Fibroblast of skin of abdomen (primary cell): ENCODE measurements around the gene NUMBL. TPM values are rescaled to one million over a fixed set of nuclear protein-coding genes. Genes with fewer than 3 reads are reported as not detected.
"Not testable (repeated sequence)": the region's sequence is repeated elsewhere in the genome, so short reads cannot be mapped to it uniquely, and the experiment has no call there.

Source experiments
- DNase-seq: peaks from one replicate; pipeline ENCODE4 v3.0.0-alpha.2; 2013
- polyA plus RNA-seq, 2 experiments: library from polyadenylated mRNA; unstranded; fragments of 120-200 nt; gene quantifications; one replicate each; pipeline ENCODE4 v1.2.1, GENCODE V29; 2013; ENCODE audit not compliant: insufficient read length in 2 of 2

Gene NUMBL
- polyA plus RNA-seq (2013, experiment 1 of 2; ENCODE audit: insufficient read length), result 44.8 TPM
- 46.9 TPM for polyA plus RNA-seq (2013, experiment 2 of 2; ENCODE audit: insufficient read length)

DNA sequence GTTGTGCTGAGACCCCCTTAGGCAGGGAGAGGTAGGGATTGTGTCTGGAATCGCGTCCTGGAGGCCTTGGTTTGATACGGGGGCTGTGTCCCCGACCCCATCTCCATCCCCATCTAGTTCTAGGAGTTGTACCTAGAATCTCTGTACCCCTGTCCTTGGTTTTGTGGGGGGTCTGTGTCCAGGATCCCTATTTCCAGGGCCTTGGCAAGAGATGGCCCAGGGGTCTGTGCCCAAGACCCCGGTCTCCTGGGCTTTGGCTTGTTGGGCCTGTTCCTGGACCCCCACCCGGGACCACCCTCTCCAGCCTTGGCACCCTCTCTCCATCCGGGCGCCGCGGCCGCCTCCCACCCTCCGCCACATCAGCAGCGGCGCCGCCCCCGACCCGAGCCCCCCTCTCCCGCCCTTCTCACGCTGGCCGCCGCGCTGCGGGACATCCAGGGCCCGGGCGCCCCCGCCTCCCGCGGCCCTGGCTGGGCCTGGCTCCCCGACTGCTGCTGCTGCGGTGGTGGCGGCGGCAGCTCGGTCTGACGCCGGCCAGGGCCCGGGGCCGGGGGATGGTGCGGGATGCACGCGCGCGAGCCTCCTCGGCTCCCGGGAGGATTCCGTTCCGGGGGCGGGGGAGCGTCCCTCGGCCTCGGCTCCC, at the start of gene NUMBL:
Gene NUMBL, minus strand, starts transcription at position 602 of the 643 bp plus-strand sequence. Its CDS starts 168 bp downstream, at position 434.
- DNase-seq, result no peak

DNA sequence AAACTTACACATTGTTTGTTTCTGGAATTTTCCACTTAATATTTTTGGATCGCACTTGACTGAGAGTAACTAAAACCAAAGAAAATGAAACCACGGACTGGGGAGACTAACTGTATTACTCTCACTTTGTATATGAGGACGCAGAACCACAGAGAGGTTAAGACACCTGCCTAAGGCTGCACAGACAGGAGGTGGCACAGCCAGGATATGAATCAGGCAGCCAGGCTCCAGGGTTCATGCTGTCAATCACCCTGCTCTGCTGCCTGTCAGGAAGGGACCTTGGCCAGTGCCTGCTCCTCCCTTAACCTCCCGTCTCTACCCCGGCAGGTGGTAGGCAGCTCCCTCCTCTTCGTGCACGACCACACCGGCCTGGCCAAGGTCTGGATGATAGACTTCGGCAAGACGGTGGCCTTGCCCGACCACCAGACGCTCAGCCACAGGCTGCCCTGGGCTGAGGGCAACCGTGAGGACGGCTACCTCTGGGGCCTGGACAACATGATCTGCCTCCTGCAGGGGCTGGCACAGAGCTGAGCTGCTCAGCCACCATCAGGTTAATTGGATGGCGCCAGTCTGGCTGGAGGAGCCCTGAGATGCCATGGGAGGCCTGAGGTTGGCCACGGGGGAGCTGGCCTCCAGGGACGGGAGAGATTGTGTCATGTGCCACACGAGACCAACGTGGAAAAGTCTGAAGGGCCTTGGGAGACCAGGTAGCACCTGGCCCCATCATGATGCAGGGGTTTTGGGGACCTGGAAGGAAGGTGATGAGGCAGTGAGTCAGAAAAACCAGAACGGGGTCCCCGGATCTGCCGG, 48.8 kb upstream of the NUMBL start:
- no peak for DNase-seq

DNA sequence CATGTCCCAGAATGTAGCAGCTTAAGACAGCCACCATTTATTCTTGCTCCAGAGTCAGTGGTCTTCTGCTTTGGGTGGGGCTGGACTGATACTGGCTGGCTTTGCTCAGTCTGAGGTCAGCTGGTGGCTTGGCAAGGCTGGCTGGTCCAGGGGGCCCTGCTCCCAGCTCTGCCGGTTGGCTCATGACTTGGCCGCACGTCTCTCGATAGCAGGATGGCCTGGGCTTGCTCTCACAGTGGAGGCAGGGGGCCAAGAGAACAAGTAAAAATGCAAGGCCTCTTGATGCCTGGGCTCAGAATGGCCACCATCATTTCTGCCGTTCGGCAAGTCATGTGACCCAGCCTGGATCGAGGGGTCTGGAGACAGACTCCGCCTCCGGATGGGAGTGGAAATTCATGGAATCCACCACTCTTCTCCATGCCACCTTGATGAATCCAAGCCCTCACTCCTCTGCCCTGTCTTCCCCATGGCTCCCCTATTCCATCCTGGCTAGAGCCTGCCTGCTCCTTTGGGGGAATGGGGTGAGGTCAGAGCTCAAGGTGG, 46.7 kb upstream of the NUMBL start:
- DNase-seq, result no peak

DNA sequence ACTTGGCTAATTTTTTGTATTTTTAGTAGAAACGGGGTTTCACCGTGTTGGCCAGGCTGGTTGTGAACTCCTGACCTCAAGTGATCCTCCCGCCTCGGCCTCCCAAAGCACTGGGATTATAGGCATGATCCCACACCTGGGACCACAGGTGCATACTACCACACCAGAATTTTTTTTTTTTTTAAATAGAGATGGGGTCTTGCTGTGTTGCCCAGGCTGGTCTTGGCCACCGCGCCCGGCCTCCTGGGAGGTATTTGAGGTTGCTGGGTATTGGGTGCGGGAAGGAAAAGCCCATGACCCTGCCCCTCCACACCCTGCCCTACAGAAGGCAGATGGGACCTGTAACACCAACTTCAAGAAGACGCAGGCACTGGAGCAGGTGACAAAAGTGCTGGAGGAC, 46.2 kb upstream of the NUMBL start:
- no peak for DNase-seq

DNA sequence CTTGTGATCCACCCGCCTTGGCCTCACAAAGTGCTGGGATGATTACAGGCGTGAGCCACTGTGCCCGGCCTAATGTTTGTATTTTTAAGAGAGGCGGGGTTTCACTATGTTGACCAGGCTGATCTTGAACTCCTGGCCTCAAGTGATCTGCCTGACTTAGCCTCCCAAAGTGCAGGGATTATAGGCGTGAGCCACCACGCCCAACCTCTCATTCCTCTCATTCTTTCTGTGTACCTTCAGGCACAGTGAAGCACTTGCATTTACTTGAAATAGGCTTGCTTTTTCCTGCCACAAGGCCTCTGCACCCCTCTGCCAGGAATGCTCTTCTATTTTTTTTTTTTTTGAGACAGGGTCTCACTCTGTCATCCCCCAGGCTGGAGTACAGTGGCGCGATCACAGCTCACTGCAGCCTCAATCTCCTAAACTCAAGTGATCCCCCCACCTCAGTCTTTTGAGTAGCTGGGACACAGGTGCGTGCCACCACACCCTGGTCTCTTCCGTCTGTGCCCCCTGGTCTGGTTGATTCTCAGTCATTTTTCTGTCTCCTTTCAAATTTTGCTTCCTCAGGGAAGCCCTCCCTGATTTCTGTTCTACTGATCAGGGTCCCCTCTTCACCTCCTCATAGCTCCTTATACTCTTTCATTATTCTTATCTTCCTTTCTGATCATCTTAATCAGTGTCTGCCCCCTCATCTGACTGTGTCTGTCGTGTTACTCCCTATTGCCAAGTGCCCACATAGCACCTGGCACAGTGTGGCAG, 44.7 kb upstream of the NUMBL start:
- DNase-seq, result no peak

DNA sequence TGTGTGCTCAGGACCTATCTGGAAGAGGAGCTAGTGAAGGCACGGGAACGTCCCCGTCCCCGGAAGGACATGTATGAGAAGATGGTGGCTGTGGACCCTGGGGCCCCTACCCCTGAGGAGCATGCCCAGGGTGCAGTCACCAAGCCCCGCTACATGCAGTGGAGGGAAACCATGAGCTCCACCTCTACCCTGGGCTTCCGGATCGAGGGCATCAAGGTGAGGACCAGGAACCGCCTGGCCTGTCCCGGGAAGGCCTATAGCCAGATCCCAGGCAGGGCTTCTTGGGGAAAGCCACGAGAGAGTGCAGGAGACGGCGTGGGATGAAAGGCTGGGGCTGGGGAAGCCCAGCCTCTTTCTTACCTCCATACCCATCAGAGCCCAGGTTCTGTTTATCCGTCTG, 42.7 kb upstream of the NUMBL start:
- no peak for DNase-seq

DNA sequence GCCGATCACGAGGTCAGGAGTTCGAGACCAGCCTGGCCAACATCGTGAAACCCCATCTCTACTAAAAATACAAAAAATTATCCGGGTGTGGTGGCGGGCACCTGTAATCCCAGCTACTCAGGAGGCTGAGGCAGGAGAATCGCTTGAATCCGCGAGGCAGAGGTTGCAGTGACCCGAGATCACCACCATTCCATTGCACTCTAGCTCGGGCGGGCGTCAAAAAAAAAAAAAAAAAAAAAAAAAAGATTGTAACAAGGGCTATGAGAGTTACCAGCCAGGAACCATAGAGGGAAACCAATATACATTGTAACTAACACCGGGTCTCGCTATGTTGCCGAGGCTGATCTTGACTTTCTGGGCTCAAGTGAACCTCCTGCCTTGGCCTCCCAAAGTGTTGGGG, 41.9 kb upstream of the NUMBL start:
- not testable (repeated sequence) for DNase-seq

DNA sequence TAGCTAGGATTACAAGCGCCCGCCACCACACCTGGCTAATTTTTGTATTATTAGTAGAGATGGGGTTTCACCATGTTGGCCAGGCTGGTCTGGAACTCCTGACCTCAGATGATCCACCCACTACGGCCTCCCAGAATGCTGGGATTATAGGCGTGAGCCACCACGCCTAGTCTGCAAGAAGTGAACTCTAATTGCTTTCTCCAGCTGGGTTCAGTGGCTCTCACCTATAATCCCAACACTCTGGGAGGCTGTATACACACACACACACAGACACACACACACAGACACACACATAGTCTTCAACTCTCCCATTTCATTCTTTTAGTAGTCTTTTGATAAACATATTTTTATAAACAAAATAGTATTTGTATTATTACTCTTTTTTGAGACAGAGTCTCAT, 39.6 kb upstream of the NUMBL start:
- not testable (repeated sequence) for DNase-seq

DNA sequence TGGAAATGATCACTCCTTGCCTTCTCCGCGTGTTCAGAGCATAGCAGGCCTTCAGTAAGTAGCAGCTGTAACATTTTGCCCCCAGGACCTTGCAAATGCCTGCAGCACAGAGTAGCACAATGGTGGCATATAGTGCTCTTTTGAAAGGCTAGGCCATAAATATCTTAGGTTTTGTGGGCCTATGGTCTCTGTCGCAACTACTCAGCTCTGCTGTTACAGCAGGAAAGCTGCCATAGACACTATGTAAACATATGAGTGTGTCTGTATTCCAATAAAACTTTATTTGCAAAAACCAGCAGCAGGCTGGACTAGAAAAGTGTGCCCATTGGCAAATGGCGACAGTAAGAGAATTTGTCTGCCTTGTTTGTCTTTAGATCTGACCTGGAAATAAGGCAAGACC, 35.8 kb upstream of the NUMBL start:
- DNase-seq, result no peak

DNA sequence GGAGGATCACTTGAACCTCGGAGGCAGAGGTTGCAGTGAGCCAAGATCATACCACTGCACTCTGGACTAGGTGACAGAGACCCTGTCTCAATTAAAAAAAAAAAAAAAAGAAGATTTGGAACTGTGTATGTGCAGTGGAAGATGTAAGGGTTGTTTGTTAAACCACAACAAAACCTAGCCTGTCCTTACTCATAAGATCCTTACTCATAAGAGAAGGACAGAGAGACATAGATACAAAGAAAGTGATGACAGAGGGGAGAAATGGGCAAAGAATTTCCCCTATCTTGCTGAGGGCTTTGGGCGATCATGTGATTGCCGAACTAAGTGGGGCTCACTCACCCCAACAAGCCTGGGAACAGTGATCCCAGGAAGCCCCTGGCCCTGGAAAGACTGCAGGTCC, 34.4 kb upstream of the NUMBL start:
- no peak for DNase-seq

DNA sequence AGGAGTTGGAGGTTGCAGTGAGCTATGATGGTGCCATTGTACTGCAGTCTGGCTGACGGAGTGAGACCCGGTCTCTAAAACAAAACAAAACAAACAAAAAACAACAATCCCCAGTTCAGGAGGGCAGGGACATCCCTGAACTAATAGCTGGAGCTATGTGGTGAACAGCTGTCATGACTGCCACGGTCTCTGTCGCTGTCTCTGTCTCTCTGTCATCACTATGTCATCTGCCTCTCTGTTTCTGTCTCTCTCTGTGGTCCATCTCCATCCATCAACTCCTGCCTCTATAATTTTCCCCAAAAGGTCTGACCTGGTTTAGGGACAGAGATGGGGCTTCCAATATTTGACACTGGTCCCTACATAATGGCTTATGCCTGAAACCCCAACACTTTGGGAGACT, 33.9 kb upstream of the NUMBL start:
- no peak for DNase-seq

DNA sequence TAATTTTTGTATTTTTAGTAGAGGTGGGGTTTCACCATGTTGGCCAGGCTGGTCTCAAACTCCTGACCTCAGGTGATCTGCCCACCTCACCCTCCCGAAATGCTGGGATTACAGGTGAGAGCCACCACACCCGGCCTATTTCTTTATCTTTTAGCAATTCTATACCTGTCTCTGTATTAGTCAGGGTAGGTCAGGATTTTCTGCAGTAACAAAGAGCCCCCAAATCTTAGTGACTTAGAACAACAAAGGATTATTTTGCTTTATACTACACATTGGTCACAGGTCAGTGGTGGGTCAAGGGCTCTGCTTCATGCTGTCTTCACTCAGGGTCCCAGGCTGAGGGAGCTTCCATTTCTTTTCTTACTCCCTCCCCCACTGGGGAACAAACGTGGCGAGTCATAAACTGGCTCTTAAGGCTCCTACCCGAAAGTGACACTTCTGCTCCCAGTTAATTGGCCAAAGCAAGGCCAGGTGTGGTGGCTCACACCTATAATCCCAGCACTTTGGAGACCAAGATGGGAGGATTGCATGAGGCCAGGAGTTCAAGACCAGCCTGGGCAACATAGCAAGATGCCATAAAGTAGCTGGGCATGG, 33.3 kb upstream of the NUMBL start:
- no peak for DNase-seq

DNA sequence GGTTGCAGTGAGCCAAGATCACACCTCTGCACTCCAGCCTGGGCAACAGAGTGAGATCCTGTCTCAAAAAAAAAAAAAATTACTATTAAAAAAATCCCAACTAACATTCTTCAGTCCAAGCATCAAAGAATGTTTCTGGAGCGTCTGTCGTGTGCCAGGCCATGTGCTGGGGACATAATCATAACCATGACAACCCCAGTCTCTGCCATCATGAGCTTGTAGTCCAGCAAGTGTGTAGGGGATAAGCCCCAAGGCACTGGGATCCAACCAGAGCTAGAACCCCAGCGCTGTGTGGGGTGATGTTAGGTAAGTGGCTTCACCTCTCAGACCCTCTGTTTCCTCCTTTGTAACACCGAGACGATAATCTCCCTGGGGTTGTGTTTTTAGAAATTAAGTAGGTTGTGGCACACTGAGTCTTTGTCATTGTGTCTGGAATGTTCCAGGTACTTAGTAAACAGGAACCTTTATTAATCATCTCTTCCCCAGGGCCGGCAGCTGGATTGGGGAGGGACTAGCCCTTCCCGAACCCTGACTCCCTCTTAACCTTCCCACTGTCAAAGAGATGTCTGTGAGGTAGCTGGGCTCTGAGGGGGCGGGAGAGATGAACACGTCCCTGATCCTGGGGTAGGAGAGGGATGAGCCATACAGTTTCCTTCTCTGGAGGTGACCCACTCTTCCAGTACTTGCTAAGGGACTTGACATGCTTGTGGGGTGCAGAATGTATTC, 31.6 kb upstream of the NUMBL start:
- no peak for DNase-seq

DNA sequence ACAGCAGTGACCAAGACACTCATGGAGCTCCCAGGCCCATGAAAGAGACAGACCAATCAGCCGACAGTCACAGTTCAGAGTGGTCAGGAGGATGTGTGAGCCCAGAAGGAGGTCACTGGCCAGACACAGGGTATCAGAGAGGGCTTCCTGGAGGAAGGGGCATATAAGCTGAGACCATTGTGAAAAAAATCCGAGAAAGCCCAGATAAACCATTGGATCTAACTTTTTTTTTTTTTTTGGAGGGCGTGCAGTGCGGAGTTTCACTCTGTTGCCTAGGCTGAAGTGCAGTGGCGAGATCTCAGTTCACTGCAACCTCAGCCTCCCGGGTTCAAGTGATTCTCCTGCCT, 30.7 kb upstream of the NUMBL start:
- DNase-seq, result no peak

DNA sequence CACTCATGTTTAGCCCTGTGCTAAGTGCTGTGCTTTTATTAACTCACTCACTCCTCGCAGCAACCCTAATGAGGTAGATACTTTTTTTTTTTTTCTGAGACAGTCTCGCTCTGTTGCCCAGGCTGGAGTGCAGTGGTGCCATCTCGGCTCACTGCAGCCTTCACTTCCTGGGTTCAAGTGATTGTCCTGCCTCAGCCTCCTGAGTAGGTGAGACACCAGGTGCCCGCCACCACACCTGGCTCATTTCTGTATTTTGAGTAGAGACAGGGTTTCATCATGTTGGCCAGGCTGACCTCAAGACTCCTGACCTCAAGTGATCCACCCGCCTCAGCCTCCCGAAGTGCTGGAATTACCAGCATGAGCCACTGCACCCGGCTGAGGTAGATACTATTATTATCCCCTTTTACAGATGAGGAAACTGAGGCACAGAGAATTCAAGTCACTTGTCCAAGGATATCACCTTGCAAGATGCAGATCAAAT, 29.0 kb upstream of the NUMBL start:
- DNase-seq, result no peak

DNA sequence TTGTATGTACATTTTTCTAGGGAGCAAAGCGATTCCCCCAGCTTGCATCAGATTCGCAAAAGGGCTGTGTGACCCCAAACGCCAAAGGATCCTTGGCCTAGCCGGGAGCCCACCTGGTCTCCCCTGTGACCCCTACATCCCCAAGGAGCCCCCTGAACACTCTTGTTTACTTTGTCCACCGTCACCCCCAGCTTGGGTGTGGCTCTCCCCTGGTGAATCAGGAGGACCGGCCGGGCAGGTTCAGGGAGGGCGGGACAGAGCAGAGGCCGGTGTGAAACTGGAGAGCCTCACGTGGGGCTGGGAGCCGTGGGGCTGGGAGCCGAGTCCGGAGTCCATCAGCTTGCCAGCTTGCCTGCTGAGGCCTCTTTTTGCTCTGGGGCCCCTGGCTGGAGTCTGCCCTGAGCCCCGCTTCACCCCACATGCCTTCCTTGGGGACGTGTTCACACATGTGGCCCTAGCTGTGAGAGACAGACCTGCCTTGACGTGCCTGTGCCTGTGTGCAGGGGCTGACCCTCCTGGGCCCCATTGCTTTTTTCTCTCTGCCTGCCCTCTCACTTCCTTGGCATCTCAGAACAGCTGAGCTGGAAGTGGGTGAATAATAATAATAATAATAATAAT, 28.4 kb upstream of the NUMBL start:
- DNase-seq, result no peak

DNA sequence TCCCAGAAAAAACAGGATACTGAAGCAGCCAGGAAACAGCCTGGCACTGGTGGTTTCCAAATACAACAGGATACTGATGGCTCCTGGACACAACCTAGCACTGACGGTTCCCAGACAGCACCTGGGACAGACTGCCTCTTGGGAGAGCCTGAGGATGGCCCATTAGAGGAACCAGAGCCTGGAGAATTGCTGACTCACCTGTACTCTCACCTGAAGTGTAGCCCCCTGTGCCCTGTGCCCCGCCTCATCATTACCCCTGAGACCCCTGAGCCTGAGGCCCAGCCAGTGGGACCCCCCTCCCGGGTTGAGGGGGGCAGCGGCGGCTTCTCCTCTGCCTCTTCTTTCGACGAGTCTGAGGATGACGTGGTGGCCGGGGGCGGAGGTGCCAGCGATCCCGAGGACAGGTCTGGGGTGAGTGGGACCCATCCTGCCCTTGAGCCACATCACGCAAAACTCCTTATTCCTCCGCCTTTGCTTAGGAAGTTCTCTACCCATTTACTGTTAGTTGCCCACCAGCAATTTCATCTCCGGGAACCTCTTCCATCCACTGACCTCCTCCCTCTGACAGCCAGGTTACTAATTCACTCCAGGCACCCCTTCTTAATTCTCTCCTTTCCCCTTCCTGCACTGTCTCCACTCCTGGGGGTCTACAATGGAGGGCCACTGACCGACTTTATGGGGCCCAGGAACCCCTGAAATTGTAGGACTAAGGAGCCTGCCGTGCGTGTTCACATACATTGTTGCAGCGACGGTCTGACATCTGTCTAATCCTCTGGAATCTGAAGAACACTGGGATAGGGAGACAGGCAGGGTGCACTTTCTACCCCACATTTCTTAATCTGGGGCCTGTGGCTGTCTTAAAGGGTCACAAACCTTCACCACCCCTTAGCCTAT, 27.7 kb upstream of the NUMBL start:
- DNase-seq, result no peak

DNA sequence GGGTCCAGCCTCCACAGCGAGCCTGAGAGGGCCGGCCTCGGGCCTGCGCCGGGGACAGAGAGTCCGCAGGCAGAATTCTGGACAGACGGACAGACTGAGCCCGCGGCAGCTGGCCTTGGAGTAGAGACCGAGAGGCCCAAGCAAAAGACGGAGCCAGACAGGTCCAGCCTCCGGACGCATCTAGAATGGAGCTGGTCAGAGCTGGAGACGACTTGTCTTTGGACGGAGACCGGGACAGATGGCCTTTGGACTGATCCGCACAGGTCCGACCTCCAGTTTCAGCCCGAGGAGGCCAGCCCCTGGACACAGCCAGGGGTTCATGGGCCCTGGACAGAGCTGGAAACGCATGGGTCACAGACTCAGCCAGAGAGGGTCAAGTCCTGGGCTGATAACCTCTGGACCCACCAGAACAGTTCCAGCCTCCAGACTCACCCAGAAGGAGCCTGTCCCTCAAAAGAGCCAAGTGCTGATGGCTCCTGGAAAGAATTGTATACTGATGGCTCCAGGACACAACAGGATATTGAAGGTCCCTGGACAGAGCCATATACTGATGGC, 27.0 kb upstream of the NUMBL start:
- no peak for DNase-seq

DNA sequence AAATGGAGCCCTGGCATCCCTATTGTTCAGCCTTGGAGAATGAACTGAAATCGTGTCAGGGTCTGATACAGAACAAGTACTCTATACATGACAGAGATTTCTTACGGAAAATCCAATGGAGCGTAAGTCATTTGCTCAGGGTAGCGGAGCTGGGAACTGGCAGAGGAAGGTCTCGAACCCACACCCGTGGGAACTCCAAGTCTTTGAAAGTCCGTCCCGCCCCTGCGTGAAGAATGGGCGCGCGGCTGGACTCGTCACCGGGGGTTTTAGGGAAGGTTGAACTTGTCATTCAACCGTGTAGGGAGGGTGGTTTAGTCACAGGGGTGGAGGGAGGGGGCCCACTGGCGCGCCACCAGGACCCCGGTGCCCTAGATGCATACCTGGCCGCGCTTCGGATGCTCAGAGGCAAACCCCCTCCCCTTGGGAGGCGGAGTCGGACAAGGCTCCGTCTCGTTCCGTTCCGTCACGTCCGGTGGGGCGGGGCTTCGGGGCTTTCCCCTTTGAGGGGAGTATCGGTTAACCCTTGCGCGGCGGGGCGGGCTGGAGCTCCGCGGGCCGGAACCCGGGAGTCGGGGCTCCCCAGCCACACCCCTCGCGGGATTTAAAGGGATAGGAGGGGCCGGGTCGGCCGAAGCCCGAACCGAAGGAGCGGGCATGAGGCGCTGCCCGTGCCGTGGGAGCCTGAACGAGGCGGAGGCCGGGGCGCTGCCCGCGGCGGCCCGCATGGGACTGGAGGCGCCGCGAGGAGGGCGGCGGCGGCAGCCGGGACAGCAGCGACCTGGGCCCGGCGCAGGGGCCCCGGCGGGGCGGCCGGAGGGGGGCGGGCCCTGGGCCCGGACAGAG, 26.3 kb upstream of the NUMBL start, which contains the start of the genes COQ8B and ITPKC:
Gene COQ8B, minus strand, starts transcription at position 405 of the 843 bp plus-strand sequence. CDS start 2,254 bp downstream, outside the sequence.
Gene ITPKC, plus strand, starts transcription at position 631 of the 843 bp plus-strand sequence. Its CDS starts 24 bp downstream, at position 655.
- DNase-seq, result peak; percentile 98
